Measurements from ENCODE around the gene LARP4B. TPM values are rescaled to one million over a fixed set of nuclear protein-coding genes. Genes with fewer than 3 reads are reported as not detected.
"Not testable (repeated sequence)": the region's sequence is repeated elsewhere in the genome, so short reads cannot be mapped to it uniquely, and the experiment has no call there.

Gene LARP4B
- total RNA-seq, 1 donor from 2014 or later: 114 TPM

DNA sequence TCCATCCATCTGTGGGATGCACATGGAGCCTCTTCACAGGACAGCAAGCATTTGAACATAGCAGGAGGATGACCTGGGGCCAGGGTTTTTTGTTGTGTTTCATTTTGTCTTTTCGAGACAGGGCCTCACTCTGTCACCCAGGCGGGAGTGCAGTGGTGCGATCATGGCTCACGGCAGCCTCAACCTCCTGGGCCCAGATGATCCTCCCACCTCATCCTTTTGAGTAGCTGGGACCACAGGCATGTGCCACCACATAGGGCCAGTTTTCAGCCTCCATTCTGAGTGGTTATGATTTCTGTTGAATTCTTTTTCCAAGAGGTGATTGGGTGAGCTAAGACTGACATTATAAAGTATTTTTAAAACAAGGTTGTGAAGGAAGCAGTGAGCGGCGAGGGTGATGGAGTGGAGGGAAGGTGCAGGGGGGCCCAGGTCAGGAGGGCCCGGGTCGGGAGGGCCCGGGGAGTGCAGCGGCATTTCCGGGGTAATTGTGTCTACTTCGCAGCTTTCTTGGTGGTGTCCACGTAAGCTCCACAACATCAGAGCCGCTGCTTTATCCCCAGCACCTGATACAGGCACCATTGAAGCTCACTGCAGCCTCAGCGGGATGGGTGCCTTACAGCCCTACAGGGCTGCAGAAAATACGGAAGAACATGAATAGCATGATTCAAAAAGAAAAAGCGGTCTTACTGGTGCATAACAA lies 12.0 kb upstream of the LARP4B start:
- Mint-ChIP-seq H3K9me3 (ENCODE audit: low read depth) (no peaks in the 10 kb centered on the region), H3K27ac (no peak overlapping the region), H3K4me3 (ENCODE audit: low read depth) (no peak overlapping the region), H3K27me3 (peaks cover 5% of the 10 kb centered on the region), H3K4me1 (ENCODE audit: low read depth) (peaks cover 7% of the 10 kb centered on the region), H3K36me3 (ENCODE audit: insufficient read depth) (no peaks in the 10 kb centered on the region)
- TF ChIP-seq, protein P1, sequence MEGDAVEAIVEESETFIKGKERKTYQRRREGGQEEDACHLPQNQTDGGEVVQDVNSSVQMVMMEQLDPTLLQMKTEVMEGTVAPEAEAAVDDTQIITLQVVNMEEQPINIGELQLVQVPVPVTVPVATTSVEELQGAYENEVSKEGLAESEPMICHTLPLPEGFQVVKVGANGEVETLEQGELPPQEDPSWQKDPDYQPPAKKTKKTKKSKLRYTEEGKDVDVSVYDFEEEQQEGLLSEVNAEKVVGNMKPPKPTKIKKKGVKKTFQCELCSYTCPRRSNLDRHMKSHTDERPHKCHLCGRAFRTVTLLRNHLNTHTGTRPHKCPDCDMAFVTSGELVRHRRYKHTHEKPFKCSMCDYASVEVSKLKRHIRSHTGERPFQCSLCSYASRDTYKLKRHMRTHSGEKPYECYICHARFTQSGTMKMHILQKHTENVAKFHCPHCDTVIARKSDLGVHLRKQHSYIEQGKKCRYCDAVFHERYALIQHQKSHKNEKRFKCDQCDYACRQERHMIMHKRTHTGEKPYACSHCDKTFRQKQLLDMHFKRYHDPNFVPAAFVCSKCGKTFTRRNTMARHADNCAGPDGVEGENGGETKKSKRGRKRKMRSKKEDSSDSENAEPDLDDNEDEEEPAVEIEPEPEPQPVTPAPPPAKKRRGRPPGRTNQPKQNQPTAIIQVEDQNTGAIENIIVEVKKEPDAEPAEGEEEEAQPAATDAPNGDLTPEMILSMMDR (IDR thresholded peaks at IDR 0.05; ENCODE audit: unreplicated experiment): no peak
- DNase-seq (ENCODE audit: low spot score, unreplicated experiment): no peak

DNA sequence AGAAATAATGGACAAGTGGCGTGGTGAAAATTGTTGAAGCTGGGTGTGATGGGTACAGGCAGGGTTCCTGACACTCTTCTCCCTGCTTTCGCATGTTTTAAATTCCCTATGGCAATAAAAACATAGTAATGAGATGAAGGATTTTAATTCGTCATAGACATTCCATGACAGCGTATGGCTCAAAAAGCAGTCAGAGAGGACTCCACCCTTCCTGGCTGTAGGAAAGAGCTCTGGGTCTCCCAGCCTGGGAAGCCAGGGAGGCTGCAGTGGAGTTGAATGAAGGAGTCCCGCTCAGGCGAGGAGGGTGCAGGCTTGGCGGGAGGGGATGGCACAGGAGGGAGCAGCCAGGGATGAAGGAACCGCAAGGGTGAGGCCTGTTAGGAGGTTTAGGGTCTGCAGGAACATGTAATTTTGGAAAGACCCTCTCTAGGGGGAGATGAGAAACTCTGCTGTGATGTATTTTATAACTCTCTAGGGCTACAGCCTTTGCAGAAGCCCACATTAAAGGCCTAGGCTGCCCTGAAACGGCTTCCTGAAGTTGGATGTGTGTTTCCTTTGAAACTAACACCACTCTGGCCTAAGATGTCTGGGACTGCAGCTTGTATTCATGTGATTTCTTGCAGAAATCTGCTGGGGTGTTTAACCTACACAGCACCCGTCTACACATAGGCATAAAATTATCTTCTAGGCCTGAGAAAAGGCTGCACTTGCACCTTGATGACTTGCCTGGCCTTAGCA lies 7.6 kb upstream of the LARP4B start:
- Mint-ChIP-seq H3K9me3 (ENCODE audit: low read depth) (no peaks in the 10 kb centered on the region), H3K36me3 (ENCODE audit: insufficient read depth) (no peaks in the 10 kb centered on the region), H3K4me1 (ENCODE audit: low read depth) (peaks cover 5% of the 10 kb centered on the region), H3K27ac (peak overlapping the region; percentile 5), H3K27me3 (peaks cover 5% of the 10 kb centered on the region), H3K4me3 (ENCODE audit: low read depth) (no peak overlapping the region)
- no peak for DNase-seq (ENCODE audit: low spot score, unreplicated experiment)
- TF ChIP-seq, protein P1 (IDR thresholded peaks at IDR 0.05; ENCODE audit: unreplicated experiment): no peak

- Mint-ChIP-seq H3K36me3 (ENCODE audit: insufficient read depth) (no peaks in the 10 kb centered on the region), H3K4me1 (ENCODE audit: low read depth) (peaks cover 7% of the 10 kb centered on the region), H3K9me3 (ENCODE audit: low read depth) (no peaks in the 10 kb centered on the region), H3K27me3 (no peaks in the 10 kb centered on the region), H3K27ac (peak overlapping the region; percentile 3), H3K4me3 (ENCODE audit: low read depth) (no peak overlapping the region)
- TF ChIP-seq, protein P1 (IDR thresholded peaks at IDR 0.05; ENCODE audit: unreplicated experiment): no peak
- no peak for DNase-seq (ENCODE audit: low spot score, unreplicated experiment)
Measured at GRCh38 chr10:934746-935406, 3.4 kb upstream of the LARP4B start.

- DNase-seq (ENCODE audit: low spot score, unreplicated experiment); H3K27me3 Mint-ChIP-seq; H3K36me3 Mint-ChIP-seq (ENCODE audit: insufficient read depth); H3K27ac Mint-ChIP-seq; H3K9me3 Mint-ChIP-seq (ENCODE audit: low read depth); H3K4me3 Mint-ChIP-seq (ENCODE audit: low read depth): not testable (repeated sequence)
- peaks cover 14% of the 10 kb centered on the region for H3K4me1 Mint-ChIP-seq (ENCODE audit: low read depth)
Measured at GRCh38 chr10:934165-934564, 2.7 kb upstream of the LARP4B start.

- Mint-ChIP-seq H3K9me3 (ENCODE audit: low read depth) (no peaks in the 10 kb centered on the region), H3K36me3 (ENCODE audit: insufficient read depth) (no peaks in the 10 kb centered on the region), H3K4me1 (ENCODE audit: low read depth) (peaks cover 23% of the 10 kb centered on the region), H3K27ac (peak overlapping the region; percentile 49), H3K4me3 (ENCODE audit: low read depth) (peak overlapping the region; percentile 62), H3K27me3 (no peaks in the 10 kb centered on the region)
- TF ChIP-seq, protein P1 (IDR thresholded peaks at IDR 0.05; ENCODE audit: unreplicated experiment): no peak
- DNase-seq (ENCODE audit: low spot score, unreplicated experiment): no peak
Measured at GRCh38 chr10:932589-932988, 1.1 kb upstream of the LARP4B start.
